Measurements from ENCODE around the gene MIDN. TPM values are rescaled to one million over a fixed set of nuclear protein-coding genes. Genes with fewer than 3 reads are reported as not detected.

The MIDN gene
- total RNA-seq, 4 donors from 2014 or later: 89.0 to 153 (median 105) TPM

- no peak overlapping the region for H3K4me3 ChIP-seq
- no peaks in the 10 kb centered on the region for H3K9me3 ChIP-seq
- TF ChIP-seq POLR2A (IDR thresholded peaks at IDR 0.05) (no peak), POLR2AphosphoS5 (IDR thresholded peaks at IDR 0.05) (no peak), EP300 (IDR thresholded peaks at IDR 0.05) (no peak), CTCF (IDR thresholded peaks at IDR 0.05) (no peak)
- no peaks in the 10 kb centered on the region for H3K4me1 ChIP-seq
- no peaks in the 10 kb centered on the region for H3K36me3 ChIP-seq
- WGBS: 88% methylated on average over 6 of the region's 20 CpGs
- H3K27me3 ChIP-seq: peaks cover 29% of the 10 kb centered on the region
- no peak overlapping the region for H3K27ac ChIP-seq
- DNase-seq (ENCODE audit: low spot score in 2 of 2): no peak
Measured at GRCh38 chr19:1307755-1308303, 59.4 kb downstream of the MIDN start.

DNA sequence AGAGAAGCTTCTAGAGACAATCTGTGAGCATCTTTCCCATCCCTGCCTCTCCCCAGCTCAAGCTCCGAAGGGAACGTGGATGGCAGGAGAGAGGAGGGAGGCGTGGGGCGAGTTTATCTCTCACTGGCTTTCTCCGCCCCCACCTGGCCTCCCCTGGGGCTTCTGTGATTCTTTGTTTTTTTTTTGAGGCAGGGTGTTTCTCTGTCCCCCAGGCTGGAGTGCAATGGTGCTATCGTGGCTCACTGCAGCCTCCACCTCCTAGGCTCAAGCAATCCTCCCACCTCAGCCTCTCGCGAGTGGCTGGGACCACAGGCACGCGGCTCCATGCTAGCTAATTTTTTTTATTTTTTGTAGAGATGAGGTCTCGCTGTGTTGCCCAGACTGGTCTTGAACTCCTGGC lies 60.3 kb downstream of the MIDN start:
- TF ChIP-seq CTCF (IDR thresholded peaks at IDR 0.05) (no peak), POLR2A (IDR thresholded peaks at IDR 0.05) (no peak), POLR2AphosphoS5 (IDR thresholded peaks at IDR 0.05) (no peak), EP300 (IDR thresholded peaks at IDR 0.05) (no peak)
- Histone ChIP-seq H3K36me3 (no peaks in the 10 kb centered on the region), H3K4me1 (peaks cover 6% of the 10 kb centered on the region), H3K27ac (no peak overlapping the region), H3K27me3 (peaks cover 37% of the 10 kb centered on the region), H3K9me3 (no peaks in the 10 kb centered on the region), H3K4me3 (no peak overlapping the region)
- 52% methylated on average over 11 of the region's 11 CpGs for WGBS
- no peak for DNase-seq (ENCODE audit: low spot score in 2 of 2)

Other genes with a start within 250 kb of the MIDN start
- 1 to 10 TPM in 1 of 4 donors, under 1 TPM in 1, not detected in 2; 0.13 to 1.1 TPM for gene GRIN3B, start 248.2 kb upstream of the MIDN start, total RNA-seq
- 100 to 1,000 TPM; 165 to 349 (median 243) TPM for gene TMEM259, start 227.5 kb upstream of the MIDN start, total RNA-seq
- not detected for gene RNU6-2, start 227.1 kb upstream of the MIDN start, total RNA-seq
- gene CNN2, start 222.0 kb upstream of the MIDN start, total RNA-seq: 10 to 100 TPM; 44.0 to 75.1 (median 68.4) TPM
- 10 to 100 TPM; 29.8 to 97.6 (median 47.5) TPM for gene ABCA7, start 208.5 kb upstream of the MIDN start, total RNA-seq
- 10 to 100 TPM; 11.5 to 13.4 (median 12.6) TPM for gene ARHGAP45, start 181.4 kb upstream of the MIDN start, total RNA-seq
- 100 to 1,000 TPM in 3 of 4 donors, 10 to 100 TPM in 1; 84.1 to 142 (median 111) TPM for gene POLR2E, start 153.2 kb upstream of the MIDN start, total RNA-seq
- gene GPX4, start 144.6 kb upstream of the MIDN start, total RNA-seq: 100 to 1,000 TPM; 267 to 359 (median 344) TPM
- 10 to 100 TPM; 36.7 to 58.9 (median 45.5) TPM for gene SBNO2, start 74.3 kb upstream of the MIDN start, total RNA-seq
- gene STK11, start 42.8 kb upstream of the MIDN start, total RNA-seq: 10 to 100 TPM; 62.5 to 76.9 (median 66.4) TPM
- 1 to 10 TPM; 2.9 to 8.6 (median 5.1) TPM for gene CBARP, start 10.6 kb upstream of the MIDN start, total RNA-seq
- 100 to 1,000 TPM; 102 to 205 (median 137) TPM for gene ATP5F1D, start 6.8 kb upstream of the MIDN start, total RNA-seq
- 100 to 1,000 TPM; 338 to 672 (median 451) TPM for gene CIRBP, start 20.7 kb downstream of the MIDN start, total RNA-seq
- 10 to 100 TPM; 44.3 to 72.5 (median 58.2) TPM for gene FAM174C, start 26.9 kb downstream of the MIDN start, total RNA-seq
- not detected for gene EFNA2, start 37.3 kb downstream of the MIDN start, total RNA-seq
- gene NDUFS7, start 135.3 kb downstream of the MIDN start, total RNA-seq: 100 to 1,000 TPM in 2 of 4 donors, 10 to 100 TPM in 2; 66.8 to 154 (median 97.5) TPM
- gene GAMT, start 153.0 kb downstream of the MIDN start, total RNA-seq: 10 to 100 TPM; 27.8 to 40.3 (median 34.0) TPM
- 10 to 100 TPM; 41.5 to 75.4 (median 49.2) TPM for gene DAZAP1, start 159.0 kb downstream of the MIDN start, total RNA-seq
- gene RPS15, start 189.8 kb downstream of the MIDN start, total RNA-seq: 1,000 to 10,000 TPM; 1,802 to 3,909 (median 2,793) TPM
- under 1 TPM in 3 of 4 donors, not detected in 1; 0.08 to 0.30 (median 0.26) TPM for gene APC2, start 201.5 kb downstream of the MIDN start, total RNA-seq
- 10 to 100 TPM; 25.1 to 41.2 (median 36.4) TPM for gene C19orf25, start 230.6 kb downstream of the MIDN start, total RNA-seq
- 1 to 10 TPM; 1.4 to 6.6 (median 3.8) TPM for gene PCSK4, start 241.8 kb downstream of the MIDN start, total RNA-seq
- gene REEP6, start 242.6 kb downstream of the MIDN start, total RNA-seq: 10 to 100 TPM in 1 of 4 donors, 1 to 10 TPM in 3; 3.2 to 11.8 (median 8.1) TPM

Measured in suprapubic skin (tissue), 4 donors.